Ovary (tissue), 9 donors: ENCODE data around the gene PFN4. TPM values are rescaled to one million over a fixed set of nuclear protein-coding genes. Genes with fewer than 3 reads are reported as not detected.
A peak's percentile ranks its signal among the peaks of the same experiment; 100 is the strongest.

Experiments used
- DNase-seq, 5 donors: peaks; one replicate each; pipeline ENCODE4 v3.0.0-alpha.2; 2019 to 2020
- H3K27ac ChIP-seq, 2 donors: fragments of 200-600 bp; one replicate each; pipeline versions ENCODE4 v1.5.1 to v1.8.0; 2019 to 2022
- H3K27me3 ChIP-seq: fragments of 200-600 bp; one replicate; pipeline ENCODE4 v1.8.0; 2022
- H3K36me3 ChIP-seq: fragments of 200-600 bp; sonication (generic); one replicate; pipeline ENCODE4 v1.5.1; 2019
- H3K4me1 ChIP-seq: one replicate; pipeline ENCODE4 v1.8.1; 2013; ENCODE audit warnings: mild to moderate bottlenecking, moderate library complexity; ENCODE audit not compliant: insufficient read depth
- H3K4me3 ChIP-seq: fragments of 200-600 bp; sonication (generic); one replicate; pipeline ENCODE4 v1.5.1; 2017
- H3K9me3 ChIP-seq, 2 donors: fragments of 200-600 bp in 1 of 2; sonication (generic) in 1 of 2; one replicate each; pipeline versions ENCODE4 v1.5.1 to v1.8.1; 2013 to 2019; ENCODE audit warnings: mild to moderate bottlenecking in 1 of 2, moderate library complexity in 1 of 2
- CTCF ChIP-seq, 3 donors: fragments of 450-650 bp in 2 of 3; fragments of 200-600 bp in 1 of 3; IDR thresholded peaks; one replicate each; pipeline versions ENCODE4 v1.5.1 to v1.8.0; 2016 to 2022; ENCODE audit warnings: antibody characterized with exemption in 3 of 3, mild to moderate bottlenecking in 1 of 3
- EP300 ChIP-seq: sonication (generic); formaldehyde crosslinking; IDR thresholded peaks from one replicate; pipeline ENCODE4 v1.6.1; 2017; ENCODE audit warnings: antibody characterized with exemption
- POLR2A ChIP-seq: fragments of 450-650 bp; IDR thresholded peaks from one replicate; pipeline ENCODE4 v1.6.1; 2017; ENCODE audit warnings: antibody characterized with exemption, mild to moderate bottlenecking, moderate library complexity
- WGBS, 3 donors: extraction: QIAGEN DNeasy Blood & Tissue Kit in 1 of 3; methylation state at CpG; one replicate each; pipeline versions ENCODE4 v1.1.5 to v1.1.7; 2013 to 2017; 5-methylcytosine and 5-hydroxymethylcytosine counted together
- intact Hi-C, 4 donors: fragments of 100-400 bp; cut with DNase I; formaldehyde crosslinking; loops; one replicate each; pipeline versions ENCODE4 v1.11.0 to v1.15.1; 2022 to 2023
- polyA plus RNA-seq, 2 donors: library from polyadenylated mRNA; stranded (reverse); fragments of 200-250 nt in 1 of 2; fragments of 350-450 nt in 1 of 2; fragmentation: Illumina TruSeq in 1 of 2; extraction: RNeasy Lipid Tissue Mini Kit (QIAGEN cat#74804) in 1 of 2; gene quantifications; one replicate each; pipeline ENCODE4 v1.2.3, GENCODE V29; 2013 to 2014
- total RNA-seq, 7 donors: library from RNA; depleted of rRNA in 2 of 7; stranded (reverse); fragments of >200 nt in 2 of 7; fragmentation: NEBNext Ultra II Directional in 3 of 7; extraction: Animal tissue kit (Norgen Biotek cat#: 25700) in 3 of 7; gene quantifications; one replicate each; pipeline versions ENCODE4 v1.1.0 to v1.2.4, GENCODE V29; 2016 to 2023
- donor health status: DM: no; HTN: no; CAD: no; lungs with moderate emphysema.
- donor health status: DM: no; HTN: no; CAD: no.
- donor health status: Bipolar disorder and iron deficiency.
- donor health status: DM: yes; HTN: yes; CAD: no.
- donor health status: DM: no; HTN: no; CAD: no.
- donor health status: DM: yes; HTN: yes; CAD: no.

PFN4 gene
- total and polyA plus RNA-seq, 9 donors: 0.18 to 4.4 (median 1.1) TPM

- DNase-seq: peak in 2 of 5 donors; percentile 11 to 24
- intact Hi-C loops: loop anchor here in 2 of 4 donors (2.0 to 5.0 kb wide), 2 partner anchors 150 to 151 kb away; partner anchors contain the start of gene ATAD2B (in 2 of the 2)
- TF ChIP-seq CTCF (IDR thresholded peaks at IDR 0.05) (no peak), POLR2A (no peak), EP300 (no peak)
- peak overlapping the region; percentile 78 for H3K4me3 ChIP-seq
- WGBS, 3 donors: 2 to 7% (median 4%) methylated on average over 9 of the region's 9 CpGs
- H3K27ac ChIP-seq: peak overlapping the region; percentile 79 to 82
- H3K36me3 ChIP-seq: no peaks in the 10 kb centered on the region
- no peaks in the 10 kb centered on the region for H3K9me3 ChIP-seq
- no peaks in the 10 kb centered on the region for H3K27me3 ChIP-seq
- H3K4me1 ChIP-seq: peaks cover 2% of the 10 kb centered on the region
Measured at GRCh38 chr2:24077535-24077877, 45.6 kb downstream of the PFN4 start.

- 1 to 3% (median 1%) methylated on average over 41 of the region's 41 CpGs for WGBS, 3 donors
- Histone ChIP-seq H3K4me1 (peaks cover 2% of the 10 kb centered on the region), H3K36me3 (no peaks in the 10 kb centered on the region), H3K9me3 (no peaks in the 10 kb centered on the region), H3K27ac (peak overlapping the region; percentile 79 to 82), H3K4me3 (peak overlapping the region; percentile 78), H3K27me3 (no peaks in the 10 kb centered on the region)
- intact Hi-C loops: loop anchor here in 2 of 4 donors (2.0 to 5.0 kb wide), 2 partner anchors 150 kb away; partner anchors contain the start of gene ATAD2B (in 2 of the 2)
- DNase-seq: no peak
- no peak for TF ChIP-seq CTCF (IDR thresholded peaks at IDR 0.05)
- no peak for TF ChIP-seq EP300
- peak; percentile 8 for TF ChIP-seq POLR2A
Measured at GRCh38 chr2:24076849-24077534, 46.1 kb downstream of the PFN4 start.

GRCh38 chr2:24075915-24076848, 47.0 kb downstream of the PFN4 start, which contains the start of gene SF3B6:
TSS of gene SF3B6 (minus strand) at chr2:24076326. CDS start at chr2:24076229, 97 bp downstream.
- DNase-seq: peak; percentile 98
- H3K36me3 ChIP-seq: no peaks in the 10 kb centered on the region
- TF ChIP-seq EP300 (peak; percentile 38), CTCF (IDR thresholded peaks at IDR 0.05) (no peak), POLR2A (peak; percentile 80)
- peak within 1 kb of the TSS; percentile 79 to 82 for H3K27ac ChIP-seq
- H3K4me1 ChIP-seq: peaks cover 2% of the 10 kb centered on the region
- no peaks in the 10 kb centered on the region for H3K9me3 ChIP-seq
- H3K4me3 ChIP-seq: peak within 1 kb of the TSS; percentile 78
- H3K27me3 ChIP-seq: no peaks in the 10 kb centered on the region
- intact Hi-C loops: loop anchor here in 2 of 4 donors (2.0 to 5.0 kb wide), 2 partner anchors 149 kb away; partner anchors contain the start of gene ATAD2B (in 2 of the 2)
- WGBS, 3 donors: 1% methylated on average over 59 to 64 of the region's 64 CpGs

GRCh38 chr2:24075259-24075658, 47.9 kb downstream of the PFN4 start:
- Histone ChIP-seq H3K27me3 (no peaks in the 10 kb centered on the region), H3K4me1 (peaks cover 2% of the 10 kb centered on the region), H3K36me3 (no peaks in the 10 kb centered on the region), H3K9me3 (no peaks in the 10 kb centered on the region), H3K27ac (no peak overlapping the region), H3K4me3 (peak overlapping the region; percentile 78)
- TF ChIP-seq CTCF (IDR thresholded peaks at IDR 0.05) (no peak), POLR2A (no peak), EP300 (no peak)
- WGBS, 3 donors: 54 to 56% (median 55%) methylated on average over 5 of the region's 5 CpGs
- intact Hi-C loops: loop anchor here in 1 of 4 donors (5.0 kb wide), 1 partner anchor 148 kb away; the partner anchor contains the start of gene ATAD2B
- no peak for DNase-seq
